ENCODE results near the gene NRXN3.

NRXN3 gene

GRCh38 chr14:79571366-79571765, 1401.2 kb downstream of the NRXN3 start:
- DNase-seq (ENCODE audit: low read depth in 2 of 2) = no peak

GRCh38 chr14:79573486-79573885, 1403.3 kb downstream of the NRXN3 start:
- DNase-seq (ENCODE audit: low read depth in 2 of 2) = no peak

- DNase-seq (ENCODE audit: low read depth in 2 of 2) = no peak
Measured at GRCh38 chr14:79575032-79575431, 1404.9 kb downstream of the NRXN3 start.

GRCh38 chr14:79576424-79576823, 1406.3 kb downstream of the NRXN3 start:
- no peak for DNase-seq (ENCODE audit: low read depth in 2 of 2)

- DNase-seq (ENCODE audit: low read depth in 2 of 2) = no peak
Measured at GRCh38 chr14:79578470-79578869, 1408.3 kb downstream of the NRXN3 start.

GRCh38 chr14:79580414-79580813, 1410.2 kb downstream of the NRXN3 start:
- DNase-seq (ENCODE audit: low read depth in 2 of 2) = no peak

- DNase-seq (ENCODE audit: low read depth in 2 of 2) = no peak
Measured at GRCh38 chr14:79580906-79581305, 1410.7 kb downstream of the NRXN3 start.

- no peak for DNase-seq (ENCODE audit: low read depth in 2 of 2)
Measured at GRCh38 chr14:79581912-79582576, 1411.9 kb downstream of the NRXN3 start.

GRCh38 chr14:79583738-79584408, 1413.7 kb downstream of the NRXN3 start:
- DNase-seq (ENCODE audit: low read depth in 2 of 2) = no peak

GRCh38 chr14:79584679-79585078, 1414.5 kb downstream of the NRXN3 start:
- DNase-seq (ENCODE audit: low read depth in 2 of 2) = no peak

- DNase-seq (ENCODE audit: low read depth in 2 of 2) = no peak
Measured at GRCh38 chr14:79585845-79586244, 1415.7 kb downstream of the NRXN3 start.

GRCh38 chr14:79586416-79586815, 1416.2 kb downstream of the NRXN3 start:
- no peak for DNase-seq (ENCODE audit: low read depth in 2 of 2)

- DNase-seq (ENCODE audit: low read depth in 2 of 2) = no peak
Measured at GRCh38 chr14:79586989-79587598, 1416.9 kb downstream of the NRXN3 start.

- no peak for DNase-seq (ENCODE audit: low read depth in 2 of 2)
Measured at GRCh38 chr14:79587875-79588274, 1417.7 kb downstream of the NRXN3 start.

- DNase-seq (ENCODE audit: low read depth in 2 of 2) = no peak
Measured at GRCh38 chr14:79588398-79588797, 1418.2 kb downstream of the NRXN3 start.

- DNase-seq (ENCODE audit: low read depth in 2 of 2) = no peak
Measured at GRCh38 chr14:79596551-79596950, 1426.4 kb downstream of the NRXN3 start.

GRCh38 chr14:79597566-79597965, 1427.4 kb downstream of the NRXN3 start:
- DNase-seq (ENCODE audit: low read depth in 2 of 2) = no peak

- DNase-seq (ENCODE audit: low read depth in 2 of 2) = no peak
Measured at GRCh38 chr14:79598339-79598738, 1428.2 kb downstream of the NRXN3 start.

GRCh38 chr14:79599239-79599638, 1429.1 kb downstream of the NRXN3 start:
- DNase-seq (ENCODE audit: low read depth in 2 of 2) = no peak

- no peak for DNase-seq (ENCODE audit: low read depth in 2 of 2)
Measured at GRCh38 chr14:79600406-79600805, 1430.2 kb downstream of the NRXN3 start.

GRCh38 chr14:79601579-79601978, 1431.4 kb downstream of the NRXN3 start:
- DNase-seq (ENCODE audit: low read depth in 2 of 2) = no peak

GRCh38 chr14:79602045-79602444, 1431.9 kb downstream of the NRXN3 start:
- DNase-seq (ENCODE audit: low read depth in 2 of 2) = no peak

GRCh38 chr14:79602742-79603141, 1432.6 kb downstream of the NRXN3 start:
- no peak for DNase-seq (ENCODE audit: low read depth in 2 of 2)

All from stimulated activated CD4-positive, alpha-beta T cell treated with anti-CD3 and anti-CD28 coated beads, Interleukin-1b, Interleukin-23, amount 100 ng/mL, for 1 hour (primary cell).